Kidney (tissue), 14 donors: ENCODE data around the gene MYOZ3. TPM values are rescaled to one million over a fixed set of nuclear protein-coding genes. Genes with fewer than 3 reads are reported as not detected.

Experiments used
- DNase-seq, 5 donors: peaks; one replicate each; pipeline ENCODE4 v3.0.0-alpha.2; 2013 to 2020
- FAIRE-seq: peaks from 2 replicates; lab custom pipeline; 2012; peaks lifted over from hg19 to GRCh38; lab: Jason Lieb, UNC
- H3K27ac ChIP-seq, 2 donors: one replicate each; pipeline ENCODE4 v1.7.0; 2013; ENCODE audit warnings: low read depth in 2 of 2, low read length in 2 of 2, inconsistent platforms in 1 of 2
- H3K27me3 ChIP-seq: one replicate; pipeline ENCODE4 v1.7.1; 2013; ENCODE audit warnings: low read length, inconsistent platforms; ENCODE audit not compliant: control insufficient read depth, insufficient read depth
- H3K36me3 ChIP-seq, 3 donors: one replicate each; pipeline versions ENCODE4 v1.7.0 to v1.7.1; 2013; ENCODE audit warnings: low read length in 3 of 3, control low read depth in 1 of 3, inconsistent platforms in 1 of 3; ENCODE audit not compliant: insufficient read depth in 3 of 3, control insufficient read depth in 2 of 3
- H3K4me1 ChIP-seq, 3 donors: one replicate each; pipeline versions ENCODE4 v1.7.0 to v1.7.1; 2013; ENCODE audit warnings: low read length in 3 of 3, inconsistent platforms in 1 of 3, low read depth in 1 of 3; ENCODE audit not compliant: control insufficient read depth in 2 of 3, insufficient read depth in 2 of 3
- H3K4me3 ChIP-seq, 3 donors: one replicate each; pipeline versions ENCODE4 v1.7.0 to v1.8.1; 2013; ENCODE audit warnings: low read length in 3 of 3, control low read depth in 1 of 3, inconsistent platforms in 1 of 3
- H3K9ac ChIP-seq, 3 donors: one replicate each; pipeline versions ENCODE4 v1.7.0 to v1.7.1; 2013; ENCODE audit warnings: low read length in 3 of 3, control low read depth in 1 of 3, inconsistent platforms in 1 of 3
- H3K9me3 ChIP-seq, 3 donors: one replicate each; pipeline versions ENCODE4 v1.7.0 to v1.7.1; 2013; ENCODE audit warnings: low read length in 3 of 3, control low read depth in 1 of 3, inconsistent platforms in 1 of 3; ENCODE audit not compliant: control insufficient read depth in 2 of 3, insufficient read depth in 1 of 3
- CTCF ChIP-seq: IDR thresholded peaks from 3 replicates; pipeline ENCODE4 v1.5.1; 2012; ENCODE audit warnings: mild to moderate bottlenecking, moderate library complexity, borderline replicate concordance; ENCODE audit not compliant: insufficient read depth; ENCODE audit errors: extremely low read depth
- intact Hi-C: fragments of 100-400 bp; cut with DNase I; formaldehyde crosslinking; loops from one replicate; pipeline ENCODE4 v1.11.1; 2022
- polyA plus RNA-seq: library from polyadenylated mRNA; stranded (reverse); fragments of 350-450 nt; fragmentation: Illumina TruSeq; extraction: RNeasy Lipid Tissue Mini Kit (QIAGEN cat#74804); gene quantifications from one replicate; pipeline ENCODE4 v1.2.3, GENCODE V29; 2014; ENCODE audit warnings: low read depth, low replicate concordance; ENCODE audit not compliant: insufficient read depth
- total RNA-seq: library from RNA; stranded (reverse); fragmentation: NEBNext Ultra II Directional; extraction: Animal tissue kit (Norgen Biotek cat#: 25700); gene quantifications from one replicate; pipeline ENCODE4 v1.2.1, GENCODE V29; 2021
- donor health status: control.
- donor health status: control.
- donor health status: control.
- donor health status: control.
- donor health status: control.
- donor health status: DM: yes; HTN: yes; CAD: no.
- donor health status: Normal renal cell carcinoma (clear cell type).

Gene MYOZ3
- total and polyA plus RNA-seq, 2 donors from 2014 or later, result 0.66 to 1.3 TPM

DNA sequence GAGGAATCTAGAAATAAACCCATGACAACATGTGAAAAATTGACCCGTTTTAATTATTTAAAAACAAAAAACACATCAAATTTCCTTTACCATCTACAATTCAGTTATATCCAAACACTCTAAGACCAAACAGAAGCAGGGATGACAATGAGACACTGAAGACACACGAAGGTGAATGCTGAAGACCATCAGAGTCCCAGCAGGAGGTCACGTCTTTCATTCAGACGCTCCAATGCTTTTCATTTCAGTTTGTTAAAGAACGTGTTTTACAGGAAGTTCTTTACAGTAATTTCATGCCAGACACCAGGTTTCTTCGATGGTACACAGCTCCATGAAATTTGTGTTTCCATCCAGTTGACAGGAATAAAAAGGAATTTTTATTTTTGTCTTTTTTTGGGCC lies 29.7 kb downstream of the MYOZ3 start:
- intact Hi-C loops, result no loop called here
- no peak overlapping the region for H3K9ac ChIP-seq
- DNase-seq (no peak), FAIRE-seq (no peak)
- H3K4me1 ChIP-seq, result no peaks in the 10 kb centered on the region
- no peak overlapping the region for H3K4me3 ChIP-seq
- H3K9me3 ChIP-seq, result no peaks in the 10 kb centered on the region
- no peaks in the 10 kb centered on the region for H3K27me3 ChIP-seq
- peaks cover 17 to 51% (median 45%) of the 10 kb centered on the region in 3 donors for H3K36me3 ChIP-seq
- H3K27ac ChIP-seq, result no peak overlapping the region
- TF ChIP-seq CTCF, result no peak

DNA sequence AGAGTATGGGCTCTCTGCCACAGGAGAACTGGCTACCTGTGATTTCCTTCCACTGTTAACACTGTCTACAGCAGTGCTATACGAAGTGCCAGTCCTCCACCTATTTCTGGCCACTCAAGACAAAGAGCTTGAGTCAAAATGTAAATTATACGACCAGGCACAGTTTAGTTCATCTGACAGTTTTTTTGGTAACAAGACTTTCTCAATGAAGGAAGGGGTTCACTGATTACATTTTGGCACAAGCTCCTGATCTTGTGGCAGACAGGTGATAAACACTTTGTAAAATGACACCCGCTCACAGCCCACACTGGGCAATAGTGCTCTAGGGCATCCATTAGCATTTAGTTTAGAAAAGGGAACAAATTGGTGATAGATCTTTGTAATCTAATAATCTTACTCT lies 31.2 kb downstream of the MYOZ3 start:
- intact Hi-C loops, result no loop called here
- no peak for TF ChIP-seq CTCF
- no peak for DNase-seq
- no peak for FAIRE-seq
- H3K27ac ChIP-seq, result no peak overlapping the region
- no peaks in the 10 kb centered on the region for H3K27me3 ChIP-seq
- H3K4me1 ChIP-seq, result no peaks in the 10 kb centered on the region
- H3K9me3 ChIP-seq, result no peaks in the 10 kb centered on the region
- no peak overlapping the region for H3K4me3 ChIP-seq
- H3K9ac ChIP-seq, result no peak overlapping the region
- peaks cover 17 to 65% (median 54%) of the 10 kb centered on the region in 3 donors for H3K36me3 ChIP-seq

GRCh38 chr5:150694612-150695011 lies 33.6 kb downstream of the MYOZ3 start:
- DNase-seq (no peak), FAIRE-seq (no peak)
- H3K9me3 ChIP-seq, result no peaks in the 10 kb centered on the region
- H3K4me3 ChIP-seq, result no peak overlapping the region
- peaks cover 20 to 76% (median 58%) of the 10 kb centered on the region in 3 donors for H3K36me3 ChIP-seq
- H3K27ac ChIP-seq, result no peak overlapping the region
- intact Hi-C loops, result no loop called here
- H3K9ac ChIP-seq, result no peak overlapping the region
- H3K4me1 ChIP-seq, result peaks cover 0 to 6% (median 4%) of the 10 kb centered on the region in 3 donors
- TF ChIP-seq CTCF, result no peak
- H3K27me3 ChIP-seq, result no peaks in the 10 kb centered on the region

DNA sequence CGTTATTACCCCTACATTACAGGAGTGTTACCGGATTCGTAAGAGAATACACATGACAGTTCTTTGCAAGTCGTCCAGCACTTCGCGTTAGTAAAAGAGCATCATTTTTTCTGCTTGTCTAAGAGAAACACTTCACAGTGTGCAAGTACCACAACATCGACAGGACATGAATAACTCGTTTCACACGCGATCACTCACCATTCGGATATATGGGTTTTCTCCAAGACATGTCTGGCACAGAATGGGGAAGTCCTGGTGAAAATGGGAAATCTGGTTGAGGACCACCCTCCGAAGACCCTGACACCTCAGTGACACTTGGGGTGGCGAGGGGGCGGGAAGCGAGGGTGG lies 39.2 kb downstream of the MYOZ3 start:
- DNase-seq (no peak), FAIRE-seq (no peak)
- Histone ChIP-seq H3K9ac (peak overlapping the region; percentile 77 to 95 (median 81)), H3K27me3 (no peaks in the 10 kb centered on the region), H3K27ac (peak overlapping the region; percentile 93 to 97), H3K4me1 (peaks cover 2 to 12% (median 10%) of the 10 kb centered on the region in 3 donors), H3K4me3 (peak overlapping the region; percentile 82 to 99 (median 95)), H3K9me3 (no peaks in the 10 kb centered on the region), H3K36me3 (peaks cover 3 to 30% (median 19%) of the 10 kb centered on the region in 3 donors)
- intact Hi-C loops, result no loop called here
- TF ChIP-seq CTCF, result no peak
